Mesendoderm (in vitro differentiated cells): ENCODE results near the gene GADD45B.
A peak's percentile ranks its signal among the peaks of the same experiment; 100 is the strongest.

Experiments
- DNase-seq: peaks from one replicate; pipeline ENCODE4 v3.0.0; 2013
- H2AK5ac ChIP-seq: 2 replicates; pipeline ENCODE4 v1.6.1; 2013; ENCODE audit warnings: low read length, inconsistent platforms
- H2BK120ac ChIP-seq: 2 replicates; pipeline ENCODE4 v1.6.1; 2013; ENCODE audit warnings: low read depth, mild to moderate bottlenecking, low read length, moderate library complexity, mixed read lengths
- H2BK15ac ChIP-seq: replicated peaks from 2 replicates; pipeline ENCODE4 v1.6.1; 2013; ENCODE audit warnings: low read depth, mild to moderate bottlenecking, moderate library complexity
- H2BK5ac ChIP-seq: 2 replicates; pipeline ENCODE4 v1.6.1; 2013; ENCODE audit warnings: low read length, inconsistent platforms
- H3K18ac ChIP-seq: 2 replicates; pipeline ENCODE4 v1.6.1; 2013; ENCODE audit warnings: mild to moderate bottlenecking, low read length, mixed read lengths
- H3K23ac ChIP-seq: one replicate; pipeline ENCODE4 v1.6.1; 2013; ENCODE audit warnings: low read length
- H3K27ac ChIP-seq: 2 replicates; pipeline ENCODE4 v1.5.1; 2013; ENCODE audit warnings: low read depth, mild to moderate bottlenecking, inconsistent platforms, low read length, moderate library complexity
- H3K27me3 ChIP-seq: 2 replicates; pipeline ENCODE4 v1.6.1; 2013; ENCODE audit warnings: low read length, control low read depth, mild to moderate bottlenecking, inconsistent platforms; ENCODE audit not compliant: insufficient read depth, poor library complexity
- H3K36me3 ChIP-seq: 2 replicates; pipeline ENCODE4 v1.6.1; 2013; ENCODE audit warnings: low read length, inconsistent platforms; ENCODE audit not compliant: control insufficient read depth, insufficient read depth
- H3K4ac ChIP-seq: one replicate; pipeline ENCODE4 v1.6.1; 2013; ENCODE audit warnings: low read depth, mild to moderate bottlenecking, low read length, moderate library complexity
- H3K4me1 ChIP-seq: 2 replicates; pipeline ENCODE4 v1.6.1; 2013; ENCODE audit warnings: low read depth, low read length, inconsistent platforms; ENCODE audit not compliant: control insufficient read depth
- H3K4me2 ChIP-seq: 2 replicates; pipeline ENCODE4 v1.6.1; 2013; ENCODE audit warnings: low read length
- H3K4me3 ChIP-seq: 2 replicates; pipeline ENCODE4 v1.5.1; 2013; ENCODE audit warnings: mild to moderate bottlenecking, low read length
- H3K56ac ChIP-seq: one replicate; pipeline ENCODE4 v1.6.1; 2013; ENCODE audit warnings: low read length
- H3K79me1 ChIP-seq: 2 replicates; pipeline ENCODE4 v1.6.1; 2013; ENCODE audit warnings: low read length, inconsistent platforms
- H3K79me2 ChIP-seq: 2 replicates; pipeline ENCODE4 v1.6.1; 2013; ENCODE audit warnings: mild to moderate bottlenecking, low read length; ENCODE audit not compliant: control insufficient read depth, insufficient read depth
- H3K9ac ChIP-seq: 2 replicates; pipeline ENCODE4 v1.6.1; 2013; ENCODE audit warnings: low read length, inconsistent platforms
- H4K5ac ChIP-seq: one replicate; pipeline ENCODE4 v1.6.1; 2013; ENCODE audit warnings: low read length
- H4K8ac ChIP-seq: one replicate; pipeline ENCODE4 v1.6.1; 2013; ENCODE audit warnings: low read depth, mild to moderate bottlenecking, control low read depth, low read length, moderate library complexity
- WGBS: extraction: QIAGEN DNeasy Blood & Tissue Kit; methylation state at CpG from one replicate; pipeline ENCODE4 v1.1.7; 2013; ENCODE audit warnings: low lambda C conversion rate, missing lambda C conversion rate; ENCODE audit not compliant: insufficient coverage; ENCODE audit errors: extremely low coverage; 5-methylcytosine and 5-hydroxymethylcytosine counted together

Gene GADD45B

GRCh38 chr19:2428756-2429711, 46.9 kb upstream of the GADD45B start:
- Histone ChIP-seq H3K27ac (no peak overlapping the region), H2BK15ac (no peak overlapping the region)

GRCh38 chr19:2429917-2430535, 45.9 kb upstream of the GADD45B start:
- Histone ChIP-seq H3K27ac (no peak overlapping the region), H3K4me2 (no peak overlapping the region), H3K79me1 (peaks cover 8% of the 10 kb centered on the region), H3K27me3 (no peaks in the 10 kb centered on the region), H3K4me3 (no peak overlapping the region), H3K79me2 (peaks cover 15% of the 10 kb centered on the region), H2BK120ac (no peak overlapping the region), H3K23ac (no peak overlapping the region), H2BK5ac (no peak overlapping the region), H3K56ac (no peak overlapping the region), H3K36me3 (peaks cover 17% of the 10 kb centered on the region), H3K9ac (no peak overlapping the region), H4K5ac (no peak overlapping the region), H2BK15ac (no peak overlapping the region), H3K18ac (no peak overlapping the region), H3K4me1 (no peaks in the 10 kb centered on the region), H2AK5ac (no peak overlapping the region), H3K4ac (no peak overlapping the region), H4K8ac (no peak overlapping the region)
- WGBS, result no CpG with 5 or more reads among the region's 25 CpGs
- DNase-seq, result no peak

More at GRCh38 chr19:2428756-2429711, 46.9 kb upstream of the GADD45B start:
- peak; percentile 43 for DNase-seq
- Histone ChIP-seq H3K23ac (no peak overlapping the region), H3K79me1 (peaks cover 8% of the 10 kb centered on the region), H3K4me3 (no peak overlapping the region), H3K56ac (peak overlapping the region; percentile 56), H3K9ac (no peak overlapping the region), H3K79me2 (peaks cover 15% of the 10 kb centered on the region), H3K18ac (no peak overlapping the region), H4K5ac (no peak overlapping the region), H2AK5ac (no peak overlapping the region), H3K4me1 (no peaks in the 10 kb centered on the region), H2BK5ac (no peak overlapping the region), H3K36me3 (peaks cover 14% of the 10 kb centered on the region), H3K27me3 (no peaks in the 10 kb centered on the region), H3K4me2 (no peak overlapping the region), H4K8ac (no peak overlapping the region), H3K4ac (no peak overlapping the region), H2BK120ac (no peak overlapping the region)
- no CpG with 5 or more reads among the region's 37 CpGs for WGBS

GRCh38 chr19:2431318-2432055, 44.4 kb upstream of the GADD45B start:
- peaks cover 20% of the 10 kb centered on the region for H3K36me3 ChIP-seq
- H3K27me3 ChIP-seq, result no peaks in the 10 kb centered on the region
- no peak overlapping the region for H3K4me3 ChIP-seq
- H3K4me2 ChIP-seq, result no peak overlapping the region
- no peak overlapping the region for H3K9ac ChIP-seq
- no peak overlapping the region for H3K18ac ChIP-seq
- no peak overlapping the region for H2BK15ac ChIP-seq
- DNase-seq, result no peak
- no peak overlapping the region for H2BK5ac ChIP-seq
- no peak overlapping the region for H2BK120ac ChIP-seq
- no peak overlapping the region for H3K56ac ChIP-seq
- H3K79me1 ChIP-seq, result peaks cover 2% of the 10 kb centered on the region
- H4K8ac ChIP-seq, result no peak overlapping the region
- H2AK5ac ChIP-seq, result no peak overlapping the region
- H4K5ac ChIP-seq, result no peak overlapping the region
- no peak overlapping the region for H3K4ac ChIP-seq
- no CpG with 5 or more reads among the region's 37 CpGs for WGBS
- no peaks in the 10 kb centered on the region for H3K4me1 ChIP-seq
- H3K27ac ChIP-seq, result no peak overlapping the region
- no peak overlapping the region for H3K23ac ChIP-seq
- H3K79me2 ChIP-seq, result peaks cover 5% of the 10 kb centered on the region

- H3K56ac ChIP-seq, result no peak overlapping the region
- no peak overlapping the region for H3K27ac ChIP-seq
- H4K5ac ChIP-seq, result no peak overlapping the region
- H3K4me3 ChIP-seq, result no peak overlapping the region
- H3K79me1 ChIP-seq, result peaks cover 2% of the 10 kb centered on the region
- no peak overlapping the region for H3K18ac ChIP-seq
- H3K4ac ChIP-seq, result no peak overlapping the region
- no peak overlapping the region for H3K4me2 ChIP-seq
- no peak overlapping the region for H2BK5ac ChIP-seq
- no peak for DNase-seq
- peaks cover 20% of the 10 kb centered on the region for H3K36me3 ChIP-seq
- H2BK15ac ChIP-seq, result no peak overlapping the region
- no peaks in the 10 kb centered on the region for H3K4me1 ChIP-seq
- no peak overlapping the region for H3K23ac ChIP-seq
- no peaks in the 10 kb centered on the region for H3K27me3 ChIP-seq
- H4K8ac ChIP-seq, result no peak overlapping the region
- H3K79me2 ChIP-seq, result no peaks in the 10 kb centered on the region
- no peak overlapping the region for H2BK120ac ChIP-seq
- H2AK5ac ChIP-seq, result no peak overlapping the region
- H3K9ac ChIP-seq, result no peak overlapping the region
- no CpG with 5 or more reads among the region's 25 CpGs for WGBS
Measured at GRCh38 chr19:2432131-2432848, 43.6 kb upstream of the GADD45B start.

GRCh38 chr19:2433854-2434253, 42.1 kb upstream of the GADD45B start:
- no peak overlapping the region for H2BK5ac ChIP-seq
- no peak overlapping the region for H3K4me2 ChIP-seq
- no peak overlapping the region for H3K56ac ChIP-seq
- H4K8ac ChIP-seq, result no peak overlapping the region
- peaks cover 9% of the 10 kb centered on the region for H3K79me1 ChIP-seq
- no peak overlapping the region for H2BK120ac ChIP-seq
- WGBS, result no CpG with 5 or more reads among the region's 30 CpGs
- no peaks in the 10 kb centered on the region for H3K4me1 ChIP-seq
- peaks cover 28% of the 10 kb centered on the region for H3K36me3 ChIP-seq
- H3K4me3 ChIP-seq, result no peak overlapping the region
- H2AK5ac ChIP-seq, result no peak overlapping the region
- no peak overlapping the region for H3K18ac ChIP-seq
- no peaks in the 10 kb centered on the region for H3K27me3 ChIP-seq
- H2BK15ac ChIP-seq, result no peak overlapping the region
- H3K9ac ChIP-seq, result no peak overlapping the region
- H4K5ac ChIP-seq, result no peak overlapping the region
- no peak overlapping the region for H3K23ac ChIP-seq
- H3K4ac ChIP-seq, result no peak overlapping the region
- no peak for DNase-seq
- no peak overlapping the region for H3K27ac ChIP-seq
- peaks cover 2% of the 10 kb centered on the region for H3K79me2 ChIP-seq
